ENCODE results near the gene SOX9.

Gene SOX9

DNA sequence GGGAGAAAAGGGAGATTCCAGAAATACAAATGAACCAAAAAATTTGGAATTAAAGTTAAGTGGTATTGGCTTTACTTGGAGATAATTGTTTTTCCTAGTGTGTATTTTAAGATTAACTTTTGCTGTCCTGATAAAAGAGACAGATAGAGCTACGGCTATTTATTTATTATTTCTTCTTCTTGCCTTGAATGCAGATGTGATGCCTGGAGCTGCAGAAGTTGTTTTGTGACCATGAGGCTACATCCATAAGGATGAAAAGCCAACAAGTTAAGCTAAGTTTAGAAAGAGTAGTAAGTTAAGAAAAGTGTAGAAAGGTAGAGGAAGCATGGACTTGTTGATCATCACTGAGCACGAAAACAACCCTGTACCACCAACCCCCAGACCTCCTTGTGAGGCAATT is 41.7 kb downstream of the SOX9 start:
- DNase-seq (ENCODE audit: low spot score): no peak

DNA sequence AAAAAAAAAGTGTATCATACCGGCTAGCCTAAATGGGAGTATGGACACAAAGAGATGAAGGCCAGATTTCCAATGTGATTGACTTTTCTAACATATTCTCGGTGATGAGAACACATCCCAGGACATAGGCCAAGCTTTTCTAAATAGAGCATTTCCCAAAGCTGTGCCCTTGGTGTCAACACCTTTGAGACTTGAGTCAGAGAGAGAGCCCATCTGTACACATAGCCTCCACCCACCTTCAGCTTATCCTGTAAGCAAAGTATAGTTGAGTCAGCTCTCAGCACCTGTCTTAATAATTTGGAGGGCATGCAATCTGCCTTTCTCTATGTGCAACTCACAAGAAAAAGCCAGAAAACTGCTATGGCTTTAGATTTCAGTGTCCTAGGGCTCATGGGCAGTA is 42.7 kb downstream of the SOX9 start:
- DNase-seq (ENCODE audit: low spot score): no peak

GRCh38 chr17:72164158-72164739 is 43.4 kb downstream of the SOX9 start:
- DNase-seq (ENCODE audit: low spot score): no peak

DNA sequence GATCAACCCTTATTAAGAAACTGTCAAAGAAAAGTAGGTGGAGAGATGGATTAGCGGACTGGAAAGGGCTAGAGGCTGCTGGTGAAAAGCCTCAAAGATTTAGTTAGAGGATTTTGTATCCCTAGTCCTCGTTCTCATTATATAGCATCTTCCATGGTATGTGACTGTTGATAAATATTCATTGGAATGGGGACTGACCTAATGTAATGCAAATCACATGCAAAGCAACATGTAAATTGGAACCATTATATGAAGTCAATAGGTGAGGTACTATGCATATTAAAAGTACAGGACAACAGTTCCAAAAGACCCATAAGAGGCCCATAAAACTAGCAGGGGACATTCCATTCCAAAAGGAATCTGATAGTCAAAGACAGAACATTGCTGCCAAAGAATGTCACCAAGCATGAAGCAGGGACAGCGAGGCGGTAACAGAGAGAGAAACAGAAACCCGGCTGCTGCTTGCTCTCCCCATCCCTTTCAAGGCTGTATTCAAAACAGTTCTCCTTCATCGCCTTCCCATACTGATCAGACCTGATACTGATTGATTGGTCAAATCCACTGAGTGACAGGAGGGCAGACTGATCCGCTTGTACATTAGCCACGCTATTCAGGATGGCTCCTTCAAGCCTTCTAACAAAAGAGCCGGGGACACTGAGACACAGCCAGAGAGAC is 44.5 kb downstream of the SOX9 start:
- DNase-seq (ENCODE audit: low spot score): no peak

DNA sequence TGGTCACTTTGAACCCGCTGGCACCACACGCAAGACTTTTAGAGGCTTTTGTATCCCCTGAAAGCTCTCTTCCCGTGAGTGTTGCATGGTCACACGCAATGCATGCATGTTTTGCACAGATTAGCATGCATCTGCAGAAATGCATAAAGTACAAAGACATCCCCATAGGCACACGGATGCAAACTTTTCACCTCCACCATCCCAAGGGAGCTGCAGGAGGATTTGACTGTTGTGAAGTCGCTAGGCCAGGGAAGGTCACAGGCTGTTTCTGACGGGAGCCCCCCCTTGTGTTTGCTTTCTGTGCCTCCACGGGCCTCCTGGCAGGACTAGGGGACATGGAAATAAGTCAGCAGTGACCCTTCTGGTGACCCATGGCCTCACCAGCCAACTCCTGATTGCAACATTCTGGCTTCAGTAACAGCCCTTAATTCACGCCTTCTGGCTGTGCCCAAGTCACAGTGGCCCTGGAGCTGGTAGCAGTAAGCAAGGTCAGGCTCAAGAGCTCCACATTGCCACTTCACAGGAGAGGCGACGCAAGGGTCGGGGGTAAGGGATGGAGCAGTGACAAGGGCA is 45.1 kb downstream of the SOX9 start:
- no peak for DNase-seq (ENCODE audit: low spot score)

DNA sequence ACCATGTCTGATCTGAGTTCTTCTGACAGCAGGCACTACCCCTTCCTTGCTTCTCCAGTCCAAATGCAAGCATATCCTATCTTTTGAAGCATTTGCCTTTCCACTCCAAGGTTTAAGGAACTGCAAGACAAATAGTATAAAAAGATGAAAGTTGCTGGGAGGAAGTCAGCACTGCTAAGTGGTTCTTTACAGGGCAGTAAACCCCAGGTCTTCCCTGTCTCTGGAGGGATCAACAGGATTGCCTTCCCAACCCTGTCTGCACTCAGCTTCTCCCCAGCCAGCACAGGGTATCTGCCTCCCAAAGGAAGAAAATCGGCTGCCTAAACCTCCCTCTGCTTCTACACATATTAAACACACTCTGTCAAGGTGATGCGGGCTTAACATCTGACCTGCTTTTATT is 46.8 kb downstream of the SOX9 start:
- no peak for DNase-seq (ENCODE audit: low spot score)

- no peak for DNase-seq (ENCODE audit: low spot score)
These were observed 49.0 kb downstream of the SOX9 start for GRCh38 chr17:72169823-72170222.

- DNase-seq (ENCODE audit: low spot score): no peak
These were observed 51.2 kb downstream of the SOX9 start for GRCh38 chr17:72171703-72172667.

GRCh38 chr17:72173499-72174116 is 52.8 kb downstream of the SOX9 start:
- DNase-seq (ENCODE audit: low spot score): no peak

DNA sequence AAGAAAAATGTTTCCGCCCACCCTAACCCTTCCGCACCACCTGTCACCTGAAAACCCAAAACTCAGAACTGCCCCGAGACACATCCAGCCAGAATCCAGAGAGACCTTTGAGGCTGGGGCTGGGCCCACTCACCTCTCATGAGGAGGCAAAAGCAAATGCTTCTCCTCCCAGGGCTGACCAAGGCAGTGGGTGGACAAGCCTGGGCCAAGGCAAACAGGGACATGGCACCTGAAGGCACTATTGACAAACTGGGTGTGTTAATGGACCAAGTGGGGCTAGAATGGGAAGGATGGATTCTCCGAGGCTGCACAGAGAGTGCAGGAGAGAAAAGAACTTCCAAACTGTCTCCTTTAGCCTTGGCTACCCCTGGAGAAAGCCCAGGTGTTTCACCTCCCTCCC is 54.4 kb downstream of the SOX9 start:
- DNase-seq (ENCODE audit: low spot score): no peak

Data from kidney tubule cell (primary cell).